LHCN-M2 (cell line): ENCODE measurements around the gene LGALS3BP. TPM values are rescaled to one million over a fixed set of nuclear protein-coding genes. Genes with fewer than 3 reads are reported as not detected.

Experiments
- DNase-seq: peaks from one replicate; pipeline ENCODE4 v3.0.0-alpha.2; 2012; ENCODE audit warnings: low read depth
- total RNA-seq: library from RNA; depleted of rRNA; stranded (reverse); fragments of >200 nt; gene quantifications from 2 replicates; pipeline ENCODE4 v1.2.3, GENCODE V29; 2014

The LGALS3BP gene
- total RNA-seq, 1 experiment from 2014 or later = 403 TPM

- no peak for DNase-seq
Observed at GRCh38 chr17:78985395-78985794, 5.7 kb upstream of the LGALS3BP start.

- no peak for DNase-seq
Observed at GRCh38 chr17:78981010-78981888, 1.5 kb upstream of the LGALS3BP start.

GRCh38 chr17:78980624-78980972 is 875 bp upstream of the LGALS3BP start:
- no peak for DNase-seq

GRCh38 chr17:78977997-78978973 is 1.4 kb downstream of the LGALS3BP start:
- DNase-seq = no peak

- no peak for DNase-seq
Observed at GRCh38 chr17:78977681-78977943, 2.1 kb downstream of the LGALS3BP start.

GRCh38 chr17:78976907-78977680 is 2.6 kb downstream of the LGALS3BP start:
- no peak for DNase-seq

- peak; percentile 39 for DNase-seq
Observed at GRCh38 chr17:78974635-78975591, 4.8 kb downstream of the LGALS3BP start.

- no peak for DNase-seq
Observed at GRCh38 chr17:78973792-78974520, 5.8 kb downstream of the LGALS3BP start.

- DNase-seq = no peak
Observed at GRCh38 chr17:78973196-78973595, 6.5 kb downstream of the LGALS3BP start.

GRCh38 chr17:78972507-78973105 is 7.1 kb downstream of the LGALS3BP start:
- DNase-seq = no peak

GRCh38 chr17:78971756-78972506 is 7.8 kb downstream of the LGALS3BP start:
- DNase-seq = no peak

GRCh38 chr17:78970834-78971755 is 8.6 kb downstream of the LGALS3BP start:
- DNase-seq = peak; percentile 63

GRCh38 chr17:78969865-78970264 is 9.9 kb downstream of the LGALS3BP start:
- no peak for DNase-seq

GRCh38 chr17:78967782-78968362 is 11.9 kb downstream of the LGALS3BP start:
- DNase-seq = no peak

GRCh38 chr17:78966910-78967600 is 12.7 kb downstream of the LGALS3BP start:
- DNase-seq = no peak

- no peak for DNase-seq
Observed at GRCh38 chr17:78966123-78966813, 13.5 kb downstream of the LGALS3BP start.
